ENCODE measurements around the gene ADCY5.

Gene ADCY5

GRCh38 chr3:123283657-123284398 is 165.1 kb downstream of the ADCY5 start:
- no peak overlapping the region for H3K27ac ChIP-seq (ENCODE audit: extremely low read depth, low read depth, low read length)
- CTCF ChIA-PET: no interaction called here
- TF ChIP-seq ZNF280C (tag by site-specific recombination; IDR thresholded peaks at IDR 0.05) (no peak), ZNF558 (tag by site-specific recombination; IDR thresholded peaks at IDR 0.05) (no peak), ZNF354C (tag by site-specific recombination; IDR thresholded peaks at IDR 0.05; ENCODE audit: borderline replicate concordance, low read depth) (no peak), FEZF1 (tag by site-specific recombination; IDR thresholded peaks at IDR 0.05) (no peak), ZNF555 (tag by site-specific recombination; conservative IDR thresholded peaks at IDR 0.05) (no peak), ZNF488 (tag by site-specific recombination; IDR thresholded peaks at IDR 0.05) (no peak), ZNF529 (tag by site-specific recombination; IDR thresholded peaks at IDR 0.05; ENCODE audit: insufficient replicate concordance) (no peak), ZNF211 (tag by site-specific recombination; IDR thresholded peaks at IDR 0.05; ENCODE audit: low read depth) (no peak), ZBTB7A (tag by site-specific recombination; IDR thresholded peaks at IDR 0.05; ENCODE audit: low read depth) (no peak), ZNF18 (tag by site-specific recombination; IDR thresholded peaks at IDR 0.05) (no peak), KLF16 (tag by site-specific recombination; IDR thresholded peaks at IDR 0.05) (no peak), ZNF366 (tag by site-specific recombination; conservative IDR thresholded peaks at IDR 0.05) (no peak), ZIC2 (tag by site-specific recombination; IDR thresholded peaks at IDR 0.05) (no peak)
- TF ChIP-seq, protein P1, sequence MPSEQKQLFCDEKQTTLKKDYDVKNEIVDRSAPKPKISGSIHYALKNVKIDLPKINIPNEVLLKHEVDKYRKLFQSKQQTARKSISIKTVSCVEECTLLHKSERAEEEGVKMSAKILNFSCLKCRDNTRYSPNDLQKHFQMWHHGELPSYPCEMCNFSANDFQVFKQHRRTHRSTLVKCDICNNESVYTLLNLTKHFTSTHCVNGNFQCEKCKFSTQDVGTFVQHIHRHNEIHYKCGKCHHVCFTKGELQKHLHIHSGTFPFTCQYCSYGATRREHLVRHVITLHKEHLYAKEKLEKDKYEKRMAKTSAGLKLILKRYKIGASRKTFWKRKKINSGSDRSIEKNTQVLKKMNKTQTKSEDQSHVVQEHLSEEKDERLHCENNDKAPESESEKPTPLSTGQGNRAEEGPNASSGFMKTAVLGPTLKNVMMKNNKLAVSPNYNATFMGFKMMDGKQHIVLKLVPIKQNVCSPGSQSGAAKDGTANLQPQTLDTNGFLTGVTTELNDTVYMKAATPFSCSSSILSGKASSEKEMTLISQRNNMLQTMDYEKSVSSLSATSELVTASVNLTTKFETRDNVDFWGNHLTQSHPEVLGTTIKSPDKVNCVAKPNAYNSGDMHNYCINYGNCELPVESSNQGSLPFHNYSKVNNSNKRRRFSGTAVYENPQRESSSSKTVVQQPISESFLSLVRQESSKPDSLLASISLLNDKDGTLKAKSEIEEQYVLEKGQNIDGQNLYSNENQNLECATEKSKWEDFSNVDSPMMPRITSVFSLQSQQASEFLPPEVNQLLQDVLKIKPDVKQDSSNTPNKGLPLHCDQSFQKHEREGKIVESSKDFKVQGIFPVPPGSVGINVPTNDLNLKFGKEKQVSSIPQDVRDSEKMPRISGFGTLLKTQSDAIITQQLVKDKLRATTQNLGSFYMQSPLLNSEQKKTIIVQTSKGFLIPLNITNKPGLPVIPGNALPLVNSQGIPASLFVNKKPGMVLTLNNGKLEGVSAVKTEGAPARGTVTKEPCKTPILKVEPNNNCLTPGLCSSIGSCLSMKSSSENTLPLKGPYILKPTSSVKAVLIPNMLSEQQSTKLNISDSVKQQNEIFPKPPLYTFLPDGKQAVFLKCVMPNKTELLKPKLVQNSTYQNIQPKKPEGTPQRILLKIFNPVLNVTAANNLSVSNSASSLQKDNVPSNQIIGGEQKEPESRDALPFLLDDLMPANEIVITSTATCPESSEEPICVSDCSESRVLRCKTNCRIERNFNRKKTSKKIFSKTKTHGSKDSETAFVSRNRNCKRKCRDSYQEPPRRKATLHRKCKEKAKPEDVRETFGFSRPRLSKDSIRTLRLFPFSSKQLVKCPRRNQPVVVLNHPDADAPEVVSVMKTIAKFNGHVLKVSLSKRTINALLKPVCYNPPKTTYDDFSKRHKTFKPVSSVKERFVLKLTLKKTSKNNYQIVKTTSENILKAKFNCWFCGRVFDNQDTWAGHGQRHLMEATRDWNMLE (tag by site-specific recombination; conservative IDR thresholded peaks at IDR 0.05; ENCODE audit: low read depth): no peak

GRCh38 chr3:123283074-123283473 is 165.8 kb downstream of the ADCY5 start:
- H3K36me3 ChIP-seq (ENCODE audit: control insufficient read depth in 2 of 2, insufficient read depth in 1 of 2, low read length in 2 of 2): no peaks in the 10 kb centered on the region
- no peaks in the 10 kb centered on the region for H3K9me3 ChIP-seq (ENCODE audit: control insufficient read depth, insufficient read depth, low read depth, low read length)
- H3K27ac ChIP-seq (ENCODE audit: extremely low read depth, low read depth, low read length): no peak overlapping the region
- ChIA-PET CTCF (no interaction called here), POLR2A (no interaction called here)
- H3K4me3 ChIP-seq (ENCODE audit: low read depth, low read length): no peak overlapping the region
- H3K4me1 ChIP-seq (ENCODE audit: control insufficient read depth, insufficient read depth, low read length): no peaks in the 10 kb centered on the region
- TF ChIP-seq ZFP37 (tag by site-specific recombination; IDR thresholded peaks at IDR 0.05) (no peak), ZNF174 (tag by site-specific recombination; IDR thresholded peaks at IDR 0.05) (no peak), PRDM2 (tag by site-specific recombination; IDR thresholded peaks at IDR 0.05; ENCODE audit: borderline replicate concordance) (no peak), ZNF624 (tag by site-specific recombination; IDR thresholded peaks at IDR 0.05) (no peak), ZNF660 (tag by site-specific recombination; IDR thresholded peaks at IDR 0.05) (no peak)

More at GRCh38 chr3:123283657-123284398, 165.1 kb downstream of the ADCY5 start:
- H3K4me3 ChIP-seq (ENCODE audit: low read depth, low read length): no peak overlapping the region
- H3K4me1 ChIP-seq (ENCODE audit: control insufficient read depth, insufficient read depth, low read length): no peaks in the 10 kb centered on the region
- POLR2A ChIA-PET: no interaction called here
- no peaks in the 10 kb centered on the region for H3K36me3 ChIP-seq (ENCODE audit: control insufficient read depth in 2 of 2, insufficient read depth in 1 of 2, low read length in 2 of 2)
- no peaks in the 10 kb centered on the region for H3K9me3 ChIP-seq (ENCODE audit: control insufficient read depth, insufficient read depth, low read depth, low read length)
